ENCODE data around the gene DVL1.

The DVL1 gene

GRCh38 chr1:1355416-1355815 is 6.2 kb upstream of the DVL1 start:
- DNase-seq: no peak

- DNase-seq: no peak
These were observed 5.3 kb upstream of the DVL1 start for GRCh38 chr1:1354271-1355247.

GRCh38 chr1:1353389-1354151 is 4.4 kb upstream of the DVL1 start:
- DNase-seq: no peak

GRCh38 chr1:1352786-1353388 is 3.7 kb upstream of the DVL1 start:
- DNase-seq: no peak

- no peak for DNase-seq
These were observed 2.6 kb upstream of the DVL1 start for GRCh38 chr1:1351511-1352427.

- no peak for DNase-seq
These were observed 580 bp downstream of the DVL1 start for GRCh38 chr1:1348420-1349255.

GRCh38 chr1:1347663-1348419 is 1.4 kb downstream of the DVL1 start:
- DNase-seq: no peak

GRCh38 chr1:1347026-1347595 is 2.1 kb downstream of the DVL1 start:
- no peak for DNase-seq

- DNase-seq: no peak
These were observed 2.7 kb downstream of the DVL1 start for GRCh38 chr1:1346501-1346890.

GRCh38 chr1:1345860-1346500 is 3.2 kb downstream of the DVL1 start:
- no peak for DNase-seq

GRCh38 chr1:1345384-1345783 is 3.8 kb downstream of the DVL1 start:
- DNase-seq: no peak

GRCh38 chr1:1344655-1345361 is 4.4 kb downstream of the DVL1 start:
- DNase-seq: no peak

- no peak for DNase-seq
These were observed 5.3 kb downstream of the DVL1 start for GRCh38 chr1:1343811-1344421.

- no peak for DNase-seq
These were observed 6.6 kb downstream of the DVL1 start for GRCh38 chr1:1342584-1343115.

GRCh38 chr1:1342061-1342562 is 7.1 kb downstream of the DVL1 start:
- no peak for DNase-seq

- no peak for DNase-seq
These were observed 7.6 kb downstream of the DVL1 start for GRCh38 chr1:1341549-1342021.

GRCh38 chr1:1340791-1341548 is 8.2 kb downstream of the DVL1 start:
- no peak for DNase-seq

All from AML-193 (cell line).